ENCODE measurements around the gene SFXN1.
A peak's percentile ranks its signal among the peaks of the same experiment; 100 is the strongest.

Gene SFXN1

GRCh38 chr5:175572886-175573285, 94.5 kb downstream of the SFXN1 start:
- DNase-seq (ENCODE audit: low spot score) (peak; percentile 66), FAIRE-seq (peak; percentile 56)

DNA sequence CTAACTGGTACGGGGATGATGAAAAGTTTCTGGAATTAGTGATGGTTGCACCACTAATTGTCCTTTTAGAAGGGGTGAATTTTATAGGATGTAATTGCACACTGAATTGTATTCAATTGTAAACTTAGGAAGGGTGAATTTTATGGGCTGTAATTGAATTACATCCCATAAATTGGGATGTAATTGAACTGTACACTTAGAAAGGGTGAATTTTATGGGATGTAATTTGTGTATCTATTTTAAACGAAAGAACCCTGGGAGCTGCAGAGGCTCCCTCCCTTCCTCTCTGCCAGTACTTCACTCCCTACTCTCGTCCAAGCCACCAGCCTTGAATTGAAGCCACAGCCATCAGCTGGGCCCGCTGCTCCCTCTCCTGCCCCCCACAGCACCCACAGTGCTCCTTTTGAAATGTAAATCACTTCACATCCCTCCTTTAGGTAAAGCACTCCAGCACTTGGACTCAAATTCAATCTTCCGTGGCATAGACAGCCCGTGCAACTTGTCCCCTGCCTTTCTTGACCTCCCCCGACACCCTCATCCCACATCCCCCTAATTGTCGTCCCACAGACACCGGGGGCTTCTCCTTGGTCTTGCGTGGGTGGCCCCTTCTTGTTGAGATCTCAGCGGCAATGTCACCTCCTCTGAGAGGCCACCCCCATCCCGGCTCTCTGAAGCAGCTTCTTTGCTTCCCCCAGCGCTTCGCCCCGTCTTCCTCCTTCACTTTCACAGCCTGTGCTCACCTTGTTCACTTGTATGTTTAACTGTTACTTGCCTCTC, 95.3 kb downstream of the SFXN1 start:
- DNase-seq (ENCODE audit: low spot score) (no peak), FAIRE-seq (no peak)

DNA sequence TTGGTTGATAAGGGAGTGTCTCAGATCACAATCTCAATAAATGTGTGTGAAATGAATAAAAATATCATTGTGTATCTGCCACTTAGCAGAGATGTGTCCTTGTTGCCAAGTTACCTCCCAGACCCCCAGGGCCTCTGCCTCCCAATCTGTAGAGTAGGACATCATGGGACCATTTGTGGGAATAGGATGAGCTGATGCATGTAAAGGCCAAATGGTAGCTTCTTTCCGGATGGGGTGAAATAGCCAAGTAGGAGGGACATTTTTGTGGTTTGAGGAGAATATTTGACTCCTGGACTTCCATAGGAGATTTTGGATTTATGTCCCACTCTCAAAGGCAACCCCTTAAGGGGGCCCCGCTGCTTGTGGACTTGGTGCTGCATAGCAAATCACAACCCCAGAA, 96.9 kb downstream of the SFXN1 start:
- no peak for DNase-seq (ENCODE audit: low spot score)
- no peak for FAIRE-seq

DNA sequence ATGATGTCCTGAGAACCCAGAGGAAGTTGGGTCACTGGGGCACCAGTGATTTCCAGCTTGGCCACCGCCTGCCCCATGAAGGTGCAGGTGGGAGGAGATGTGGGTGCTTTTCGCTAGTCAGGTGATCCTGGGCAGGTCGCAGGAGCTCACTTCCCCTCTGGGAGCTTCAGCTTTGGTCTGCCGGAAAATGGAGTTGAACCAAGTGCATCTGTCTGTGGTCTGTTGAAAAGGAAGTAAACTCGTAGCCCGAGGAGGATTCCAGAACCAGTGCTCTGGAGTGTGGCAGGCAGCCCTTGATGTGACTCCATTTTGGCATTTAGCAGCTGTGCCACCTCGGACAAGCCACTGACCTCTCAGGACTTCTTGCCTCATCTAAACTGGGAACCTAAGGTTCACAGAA, 97.7 kb downstream of the SFXN1 start:
- FAIRE-seq (no peak), DNase-seq (ENCODE audit: low spot score) (no peak)

DNA sequence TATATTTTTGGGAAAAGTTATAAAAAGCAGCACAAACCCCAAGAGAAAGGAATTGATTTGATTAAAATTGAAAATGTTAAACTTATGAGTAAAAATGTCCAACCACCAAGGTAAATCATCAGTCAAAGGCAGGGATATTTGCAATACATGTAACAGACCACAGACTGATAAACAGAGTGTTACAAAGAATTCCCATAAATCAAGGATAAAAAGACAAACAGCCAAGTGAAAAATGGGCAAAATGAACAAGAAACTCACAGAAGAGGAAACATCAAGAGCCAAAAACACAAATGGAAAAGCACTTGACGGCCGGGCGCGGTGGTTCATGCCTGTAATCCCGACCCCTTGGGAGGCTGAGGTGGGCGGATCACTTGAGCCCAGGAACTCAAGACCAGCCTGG, 98.2 kb downstream of the SFXN1 start:
- DNase-seq (ENCODE audit: low spot score), result no peak
- no peak for FAIRE-seq

All from urothelium cell line (cell line).